ENCODE results near the gene ENTHD1. TPM values are rescaled to one million over a fixed set of nuclear protein-coding genes. Genes with fewer than 3 reads are reported as not detected.

Gene ENTHD1
- total RNA-seq, 2 donors from 2014 or later, result 0.46 to 0.77 TPM

DNA sequence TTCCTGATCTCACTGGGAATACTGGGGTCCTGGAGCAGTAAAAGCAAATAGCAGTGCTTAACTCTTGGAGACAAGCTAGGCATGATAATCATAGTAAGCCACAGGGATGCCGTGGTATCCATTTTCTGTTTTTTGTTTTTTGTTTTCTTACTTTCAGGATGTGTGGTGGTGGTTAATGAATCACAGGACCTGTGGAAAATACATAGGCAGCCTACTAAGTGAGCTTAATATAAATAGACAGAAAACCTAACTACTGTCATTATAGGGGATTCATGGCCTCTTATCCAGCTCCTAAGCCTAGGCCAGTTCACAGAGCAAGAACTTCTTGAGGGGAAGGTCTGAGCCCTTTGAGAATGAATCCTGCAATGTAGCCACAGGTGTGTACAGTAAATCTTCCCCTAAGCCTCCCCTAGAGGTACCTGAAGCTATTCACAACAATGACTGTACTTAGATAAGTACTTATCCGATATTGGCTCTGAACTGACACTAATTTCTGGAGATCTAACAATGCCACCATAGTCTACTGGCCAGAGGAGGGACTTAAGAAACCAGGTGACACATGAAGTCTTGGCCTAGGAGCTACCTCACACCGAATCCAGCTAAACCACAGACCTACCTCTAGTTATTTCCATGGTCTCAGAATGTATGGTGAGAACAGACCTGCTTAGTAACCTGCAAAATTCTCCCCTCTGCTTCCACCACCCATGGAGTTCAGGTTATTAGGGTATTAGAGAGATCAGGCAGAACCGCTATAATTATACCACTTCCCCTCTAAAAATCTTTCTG is 83.6 kb downstream of the ENTHD1 start:
- H3K4me3 Mint-ChIP-seq, result no peak overlapping the region

DNA sequence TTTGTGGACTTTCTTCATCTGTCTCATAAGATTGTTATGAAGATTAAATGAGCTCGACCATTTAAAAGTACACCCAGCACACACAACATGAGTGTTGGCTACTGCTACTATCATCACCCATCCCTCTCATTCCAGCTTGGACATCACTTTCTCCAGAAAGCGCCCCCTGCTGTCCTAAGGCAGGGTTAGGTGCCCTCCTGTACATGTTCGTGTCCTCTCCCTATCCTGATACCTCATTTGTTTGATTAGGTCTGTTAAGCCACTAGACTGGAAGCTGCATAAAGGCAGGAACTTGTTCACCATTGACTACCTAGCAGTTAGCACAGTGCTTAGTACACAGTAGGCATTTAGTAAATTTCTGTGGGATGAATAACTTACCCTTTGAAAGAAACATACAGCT is 85.5 kb downstream of the ENTHD1 start:
- H3K36me3 Mint-ChIP-seq (ENCODE audit: insufficient read depth in 2 of 2), result no peaks in the 10 kb centered on the region
- no peak for ATAC-seq (replicated peaks in 1 of 2)
- DNase-seq, result peak; percentile 39 to 42

More for the DNA sequence above, 83.6 kb downstream of the ENTHD1 start:
- Mint-ChIP-seq H3K36me3 (ENCODE audit: insufficient read depth in 2 of 2) (no peaks in the 10 kb centered on the region), H3K4me1 (ENCODE audit: low read depth) (peaks cover 34% of the 10 kb centered on the region), H3K27me3 (ENCODE audit: low read depth) (peaks cover 8% of the 10 kb centered on the region), H3K27ac (no peak overlapping the region), H3K9me3 (no peaks in the 10 kb centered on the region)
- DNase-seq (no peak), ATAC-seq (replicated peaks in 1 of 2) (peak; percentile 82 to 85)

DNA sequence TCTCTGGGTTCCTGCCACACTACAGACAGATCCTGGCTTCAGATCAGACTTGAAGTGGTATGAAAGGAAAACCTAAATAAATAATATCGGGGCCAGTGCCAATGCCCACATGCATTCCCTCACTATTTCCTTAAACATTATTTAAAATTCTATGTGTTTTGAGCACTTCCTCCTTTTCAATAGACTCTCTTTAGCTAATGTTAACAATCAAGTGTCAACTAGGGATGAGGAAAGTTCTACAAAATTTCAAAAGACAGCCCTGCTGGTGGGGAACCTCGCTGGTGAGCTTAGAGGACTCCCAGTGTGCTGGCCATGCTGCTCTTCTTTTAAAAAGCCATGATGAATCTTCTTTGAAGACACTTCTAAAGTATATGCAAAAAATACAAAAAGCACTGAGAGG is 87.5 kb downstream of the ENTHD1 start:
- H3K36me3 Mint-ChIP-seq (ENCODE audit: insufficient read depth in 2 of 2), result no peaks in the 10 kb centered on the region
- DNase-seq (no peak), ATAC-seq (replicated peaks in 1 of 2) (no peak)
- no peak overlapping the region for H3K4me3 Mint-ChIP-seq
- no peaks in the 10 kb centered on the region for H3K9me3 Mint-ChIP-seq
- H3K4me1 Mint-ChIP-seq (ENCODE audit: low read depth), result peaks cover 29% of the 10 kb centered on the region
- no peak overlapping the region for H3K27ac Mint-ChIP-seq
- peaks cover 16% of the 10 kb centered on the region for H3K27me3 Mint-ChIP-seq (ENCODE audit: low read depth)

More for the DNA sequence above, 85.5 kb downstream of the ENTHD1 start:
- Mint-ChIP-seq H3K27me3 (ENCODE audit: low read depth) (peaks cover 10% of the 10 kb centered on the region), H3K4me1 (ENCODE audit: low read depth) (peaks cover 32% of the 10 kb centered on the region), H3K4me3 (no peak overlapping the region), H3K9me3 (no peaks in the 10 kb centered on the region), H3K27ac (no peak overlapping the region)

DNA sequence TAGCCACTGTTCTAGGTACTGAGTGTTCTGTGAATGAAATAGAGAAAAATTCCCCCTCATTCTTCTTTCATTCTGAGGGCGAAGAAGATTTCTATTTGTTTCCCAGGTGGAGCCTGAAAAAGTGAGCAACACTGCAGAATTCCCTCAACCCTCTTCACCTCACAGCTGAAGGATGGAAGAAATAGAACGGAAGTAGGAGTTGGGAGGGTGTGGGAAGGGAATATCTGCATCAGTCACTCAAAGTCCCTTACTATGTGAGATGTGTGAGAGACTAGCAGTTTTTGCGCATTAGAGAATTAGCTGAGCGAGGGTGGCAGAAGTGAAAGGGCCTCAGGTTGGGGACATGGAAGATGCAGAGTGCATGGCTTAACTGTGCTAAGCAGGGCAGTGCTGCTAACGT is 88.4 kb downstream of the ENTHD1 start:
- H3K4me3 Mint-ChIP-seq, result no peak overlapping the region
- ATAC-seq (replicated peaks in 1 of 2) (no peak), DNase-seq (no peak)
- H3K9me3 Mint-ChIP-seq, result peaks cover 0 to 4% of the 10 kb centered on the region in 2 donors
- no peaks in the 10 kb centered on the region for H3K36me3 Mint-ChIP-seq (ENCODE audit: insufficient read depth in 2 of 2)
- peaks cover 16% of the 10 kb centered on the region for H3K27me3 Mint-ChIP-seq (ENCODE audit: low read depth)
- H3K27ac Mint-ChIP-seq, result no peak overlapping the region
- peaks cover 25% of the 10 kb centered on the region for H3K4me1 Mint-ChIP-seq (ENCODE audit: low read depth)

DNA sequence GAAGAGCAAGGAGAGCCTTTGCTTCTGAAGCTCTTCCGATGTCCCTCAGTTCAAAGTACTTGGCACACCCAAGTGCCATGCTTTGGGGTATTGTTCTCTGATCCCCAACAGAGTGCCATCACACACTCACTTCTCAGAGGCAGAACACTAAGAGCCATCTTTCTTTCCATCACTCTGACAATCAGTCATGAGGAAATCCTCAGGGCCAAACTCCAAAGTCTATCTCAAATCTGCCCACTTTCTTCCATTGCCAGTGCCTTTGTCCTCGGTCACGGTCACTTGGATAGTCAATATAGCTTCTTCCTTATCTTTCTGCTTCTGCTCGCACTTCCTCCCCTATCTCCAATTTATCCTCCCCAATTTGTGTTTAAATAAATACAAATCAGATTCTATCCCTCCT is 90.9 kb downstream of the ENTHD1 start:
- DNase-seq (no peak), ATAC-seq (replicated peaks in 1 of 2) (no peak)
- Mint-ChIP-seq H3K36me3 (ENCODE audit: insufficient read depth in 2 of 2) (peaks cover 7 to 9% of the 10 kb centered on the region in 2 donors), H3K4me3 (no peak overlapping the region), H3K27me3 (ENCODE audit: low read depth) (peaks cover 16% of the 10 kb centered on the region), H3K27ac (no peak overlapping the region), H3K9me3 (peaks cover 10 to 12% of the 10 kb centered on the region in 2 donors), H3K4me1 (ENCODE audit: low read depth) (peaks cover 12% of the 10 kb centered on the region)

DNA sequence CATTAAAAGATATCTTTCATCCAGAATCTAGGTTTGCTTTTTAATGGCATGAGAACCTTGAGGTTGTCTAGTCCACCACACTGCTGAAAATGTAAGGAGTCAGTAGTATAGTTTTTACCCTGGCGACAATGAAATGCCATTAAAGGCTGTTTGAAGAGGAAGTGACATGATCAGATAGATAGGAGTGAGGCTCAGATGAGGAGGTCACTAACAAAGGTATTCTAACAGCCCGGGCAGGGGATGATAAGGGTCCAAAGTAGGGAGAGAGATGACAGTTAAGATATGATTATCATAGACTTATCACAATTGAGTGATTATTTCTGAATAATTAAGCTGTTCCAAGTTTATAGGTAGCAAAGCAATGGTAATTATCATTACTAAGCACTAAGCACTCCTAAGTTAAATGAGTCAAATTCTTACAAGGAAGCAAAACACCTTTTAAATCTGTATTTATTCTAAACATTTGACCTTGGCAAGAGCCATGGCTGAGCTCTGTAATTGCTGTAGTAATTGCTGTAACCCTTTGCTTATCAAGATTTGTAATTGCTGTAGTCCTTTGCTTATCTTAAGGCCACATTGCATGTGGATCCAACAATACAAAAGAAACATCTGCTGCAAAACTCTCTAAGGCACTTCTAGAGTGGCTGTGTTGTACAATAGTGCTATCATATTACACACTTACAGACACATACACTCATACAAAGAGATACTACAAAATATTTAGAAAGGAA is 92.6 kb downstream of the ENTHD1 start:
- peaks cover 12 to 16% of the 10 kb centered on the region in 2 donors for H3K36me3 Mint-ChIP-seq (ENCODE audit: insufficient read depth in 2 of 2)
- no peak overlapping the region for H3K27ac Mint-ChIP-seq
- peaks cover 4% of the 10 kb centered on the region for H3K4me1 Mint-ChIP-seq (ENCODE audit: low read depth)
- ATAC-seq (replicated peaks in 1 of 2) (no peak), DNase-seq (no peak)
- peaks cover 15 to 19% of the 10 kb centered on the region in 2 donors for H3K9me3 Mint-ChIP-seq
- H3K4me3 Mint-ChIP-seq, result no peak overlapping the region
- H3K27me3 Mint-ChIP-seq (ENCODE audit: low read depth), result peaks cover 8% of the 10 kb centered on the region

DNA sequence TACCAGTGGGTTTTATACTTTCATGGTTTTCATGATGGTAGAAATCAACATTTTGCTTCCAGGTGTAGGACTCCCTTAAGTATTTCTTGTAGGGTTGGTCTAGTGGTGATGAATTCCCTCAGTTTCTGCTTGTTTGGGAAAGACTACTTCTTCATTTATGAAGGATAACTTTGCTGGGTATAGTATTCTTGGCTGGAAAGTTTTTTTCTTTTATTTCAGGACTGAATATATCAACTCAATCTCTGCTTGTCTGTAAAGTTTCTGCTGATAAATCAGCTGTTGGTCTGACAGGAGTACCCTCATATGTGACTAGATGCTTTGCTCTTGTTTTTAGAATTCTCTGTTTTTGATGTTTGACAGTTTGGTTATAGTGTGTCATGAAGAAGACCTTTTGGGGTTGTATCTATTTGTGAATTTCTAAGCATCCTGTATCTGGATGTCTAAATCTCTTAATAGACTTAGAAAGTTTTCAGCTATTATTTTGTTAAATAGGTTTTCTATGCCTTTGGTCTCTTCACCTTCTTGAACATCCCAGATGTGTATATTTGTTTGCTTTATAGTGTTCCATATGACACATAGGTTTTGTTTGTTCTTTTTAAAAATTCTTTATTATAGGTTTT is 95.9 kb downstream of the ENTHD1 start:
- DNase-seq, result no peak
- no peaks in the 10 kb centered on the region for H3K4me1 Mint-ChIP-seq (ENCODE audit: low read depth)
- no peak overlapping the region for H3K27ac Mint-ChIP-seq
- H3K36me3 Mint-ChIP-seq (ENCODE audit: insufficient read depth in 2 of 2), result peaks cover 12 to 16% of the 10 kb centered on the region in 2 donors
- ATAC-seq (replicated peaks in 1 of 2), result no peak
- H3K4me3 Mint-ChIP-seq, result no peak overlapping the region
- H3K9me3 Mint-ChIP-seq, result peaks cover 18 to 19% of the 10 kb centered on the region in 2 donors
- peaks cover under 1% of the 10 kb centered on the region for H3K27me3 Mint-ChIP-seq (ENCODE audit: low read depth)

DNA sequence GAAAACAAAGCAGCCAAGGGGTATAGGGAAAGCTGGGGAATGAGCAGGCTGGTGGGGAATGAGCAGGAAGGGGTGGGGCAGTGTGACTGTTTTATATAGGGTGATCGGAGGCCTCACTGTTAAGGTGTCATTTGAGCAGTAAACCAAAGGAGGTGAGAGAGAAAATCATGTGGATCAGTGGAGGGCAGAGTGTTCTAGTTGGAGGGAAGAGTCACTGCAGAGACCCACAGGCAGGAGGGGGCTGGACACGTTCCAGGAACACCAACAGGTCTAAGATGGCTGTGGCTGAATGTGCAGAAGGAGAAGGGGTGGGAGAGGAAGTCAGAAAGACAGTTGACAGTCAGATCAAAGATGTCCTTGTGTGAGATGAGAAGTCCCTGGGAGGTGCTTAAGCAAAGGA is 103.8 kb downstream of the ENTHD1 start:
- H3K36me3 Mint-ChIP-seq (ENCODE audit: insufficient read depth in 2 of 2), result no peaks in the 10 kb centered on the region
- no peak overlapping the region for H3K4me3 Mint-ChIP-seq
- no peaks in the 10 kb centered on the region for H3K9me3 Mint-ChIP-seq
- H3K27ac Mint-ChIP-seq, result no peak overlapping the region
- no peak for ATAC-seq (replicated peaks in 1 of 2)
- DNase-seq, result no peak
- H3K27me3 Mint-ChIP-seq (ENCODE audit: low read depth), result no peaks in the 10 kb centered on the region
- H3K4me1 Mint-ChIP-seq (ENCODE audit: low read depth), result no peaks in the 10 kb centered on the region

DNA sequence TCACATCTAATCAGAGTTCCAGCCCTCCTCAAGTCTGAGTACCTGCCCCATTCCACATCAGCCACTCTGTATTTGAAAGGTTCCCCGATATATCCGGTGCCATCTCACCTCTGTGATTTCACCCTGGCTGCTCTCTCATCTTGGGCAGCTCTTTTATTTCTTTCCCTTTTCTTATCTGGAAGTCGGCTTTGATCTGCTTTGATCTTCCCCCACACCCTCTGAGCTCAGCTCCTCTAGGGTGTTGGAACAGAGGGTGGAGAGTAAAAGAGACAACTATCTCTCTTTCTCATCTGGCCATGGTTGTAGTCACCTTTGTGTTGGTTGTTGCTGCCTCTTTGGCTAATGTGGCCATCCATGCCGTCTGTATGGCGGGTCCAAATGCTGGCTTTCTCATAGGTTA is 108.3 kb downstream of the ENTHD1 start:
- no peaks in the 10 kb centered on the region for H3K36me3 Mint-ChIP-seq (ENCODE audit: insufficient read depth in 2 of 2)
- no peak for DNase-seq
- H3K27ac Mint-ChIP-seq, result no peak overlapping the region
- H3K9me3 Mint-ChIP-seq, result peaks cover 0 to 1% of the 10 kb centered on the region in 2 donors
- H3K4me3 Mint-ChIP-seq, result no peak overlapping the region
- H3K4me1 Mint-ChIP-seq (ENCODE audit: low read depth), result no peaks in the 10 kb centered on the region
- no peaks in the 10 kb centered on the region for H3K27me3 Mint-ChIP-seq (ENCODE audit: low read depth)
- ATAC-seq (replicated peaks in 1 of 2), result no peak

DNA sequence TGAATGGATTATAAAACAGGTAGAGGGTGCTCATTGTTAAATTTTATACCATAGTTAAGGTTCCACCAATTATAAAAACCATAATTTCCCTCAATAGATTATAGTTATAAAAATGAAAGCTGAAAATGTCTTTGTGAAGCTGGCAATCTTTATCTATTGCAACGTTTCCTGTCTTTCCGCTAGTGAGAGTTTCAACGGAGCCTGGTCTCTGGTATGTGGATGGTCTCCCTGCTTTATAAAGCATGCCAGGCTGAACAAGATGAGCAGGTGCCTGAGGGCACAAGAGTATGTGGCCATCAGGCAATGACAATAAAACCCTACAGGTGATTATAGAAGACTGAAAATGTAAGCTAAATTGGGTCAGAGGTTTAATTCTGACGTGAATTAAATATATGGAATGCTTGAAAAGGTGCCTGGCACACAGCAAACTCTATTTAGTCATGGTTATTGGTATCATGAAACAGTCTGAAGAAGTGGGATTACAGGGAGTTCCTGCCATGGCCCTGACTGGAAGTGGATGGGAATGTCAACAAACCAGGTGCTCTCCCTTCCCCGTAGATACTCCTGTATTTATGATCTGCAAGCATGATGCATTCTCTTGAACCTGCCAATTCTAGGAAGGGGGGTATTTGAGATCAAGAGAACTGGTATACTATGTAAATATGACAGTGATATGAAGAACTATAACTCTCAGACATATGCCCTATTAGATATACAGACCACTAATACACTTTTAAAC is 115.7 kb downstream of the ENTHD1 start:
- H3K9me3 Mint-ChIP-seq, result peaks cover 0 to 1% of the 10 kb centered on the region in 2 donors
- no peaks in the 10 kb centered on the region for H3K36me3 Mint-ChIP-seq (ENCODE audit: insufficient read depth in 2 of 2)
- no peak for ATAC-seq (replicated peaks in 1 of 2)
- no peak for DNase-seq
- no peak overlapping the region for H3K27ac Mint-ChIP-seq
- peaks cover 41% of the 10 kb centered on the region for H3K4me1 Mint-ChIP-seq (ENCODE audit: low read depth)
- peak overlapping the region in 1 of 2 donors; percentile 19 for H3K4me3 Mint-ChIP-seq
- no peaks in the 10 kb centered on the region for H3K27me3 Mint-ChIP-seq (ENCODE audit: low read depth)

DNA sequence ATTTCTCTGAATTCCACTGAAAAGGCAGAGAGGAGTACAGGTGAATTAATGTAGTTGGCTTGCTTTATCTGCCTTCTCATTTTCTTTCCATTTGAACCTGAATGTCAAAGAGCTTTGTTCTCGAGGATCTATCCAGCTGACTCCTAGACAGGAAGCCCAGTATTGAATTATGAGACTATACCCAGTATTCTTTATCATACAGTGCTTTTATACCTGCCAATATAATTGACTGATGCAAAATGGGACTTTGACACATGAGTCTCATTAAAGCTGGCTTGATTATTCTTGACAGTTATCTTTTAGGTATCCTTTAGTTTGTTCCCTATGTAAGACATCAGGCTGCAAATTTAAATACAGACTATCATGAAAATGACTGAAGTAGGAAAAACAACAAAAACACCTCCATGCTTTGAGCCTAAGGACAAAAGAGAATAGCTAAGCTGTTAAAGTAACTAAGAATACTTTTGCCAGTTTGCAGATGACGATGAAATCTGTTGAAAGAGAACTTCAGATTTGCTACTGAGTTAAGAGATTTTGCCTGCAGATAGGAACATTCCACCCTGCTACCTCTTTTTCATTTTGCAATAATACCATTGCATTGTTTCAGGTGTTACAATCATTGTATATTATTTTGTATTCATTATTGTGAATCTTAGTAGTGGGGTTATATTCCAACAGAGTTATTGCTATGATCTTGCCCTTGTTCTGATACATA is 117.1 kb downstream of the ENTHD1 start:
- Mint-ChIP-seq H3K27ac (no peak overlapping the region), H3K4me3 (no peak overlapping the region), H3K36me3 (ENCODE audit: insufficient read depth in 2 of 2) (peaks cover 0 to 2% of the 10 kb centered on the region in 2 donors), H3K9me3 (peaks cover 0 to 1% of the 10 kb centered on the region in 2 donors), H3K27me3 (ENCODE audit: low read depth) (no peaks in the 10 kb centered on the region), H3K4me1 (ENCODE audit: low read depth) (peaks cover 41% of the 10 kb centered on the region)
- DNase-seq (no peak), ATAC-seq (replicated peaks in 1 of 2) (no peak)

DNA sequence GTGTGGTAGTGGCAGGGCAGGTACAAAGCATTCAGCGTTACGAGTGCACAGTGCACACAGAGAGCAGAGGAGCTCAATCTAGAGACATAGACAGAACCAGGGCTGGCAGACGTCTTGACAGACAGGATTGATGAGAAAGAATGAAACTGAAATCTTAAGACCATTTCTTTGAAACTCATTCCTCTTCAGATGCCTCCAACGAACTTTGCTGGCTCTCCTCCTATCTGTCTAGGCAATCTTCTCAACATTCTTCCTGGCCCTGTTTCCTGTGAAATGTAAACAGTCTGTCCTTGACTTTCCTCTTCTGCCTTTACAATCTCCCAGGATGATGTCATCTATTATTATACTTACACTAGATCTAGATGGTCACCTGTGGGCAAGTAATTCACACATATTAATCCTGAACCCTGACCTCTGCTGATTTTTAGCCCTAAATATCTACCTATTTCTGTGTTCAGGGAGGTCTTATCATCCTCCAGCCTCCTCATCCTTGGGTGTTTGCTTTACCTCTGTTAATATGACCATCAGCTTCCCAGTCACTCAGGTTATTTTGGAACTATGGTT is 119.5 kb downstream of the ENTHD1 start:
- DNase-seq, result peak; percentile 44
- H3K36me3 Mint-ChIP-seq (ENCODE audit: insufficient read depth in 2 of 2), result peaks cover 0 to 6% of the 10 kb centered on the region in 2 donors
- H3K9me3 Mint-ChIP-seq, result peaks cover 0 to 3% of the 10 kb centered on the region in 2 donors
- H3K4me3 Mint-ChIP-seq, result peak overlapping the region; percentile 18 to 39
- H3K27me3 Mint-ChIP-seq (ENCODE audit: low read depth), result no peaks in the 10 kb centered on the region
- H3K27ac Mint-ChIP-seq, result peak overlapping the region; percentile 60
- H3K4me1 Mint-ChIP-seq (ENCODE audit: low read depth), result peaks cover 41% of the 10 kb centered on the region
- peak; percentile 98 for ATAC-seq (replicated peaks in 1 of 2)
